Measurements from ENCODE around the gene TENT4A. TPM values are rescaled to one million over a fixed set of nuclear protein-coding genes. Genes with fewer than 3 reads are reported as not detected.

The TENT4A gene
- total RNA-seq, 2 donors from 2014 or later = 25.5 to 32.7 TPM

- Histone ChIP-seq H3K9me3 (ENCODE audit: control insufficient read depth, low read length) (no peaks in the 10 kb centered on the region), H3K4me1 (ENCODE audit: control insufficient read depth, insufficient read depth, low read length) (no peaks in the 10 kb centered on the region), H3K27me3 (ENCODE audit: control insufficient read depth, insufficient read depth, low read length, poor library complexity, severe bottlenecking) (no peaks in the 10 kb centered on the region), H3K9ac (ENCODE audit: extremely low read depth, low read length, poor library complexity, severe bottlenecking) (no peak overlapping the region), H3K4me3 (ENCODE audit: low read length) (no peak overlapping the region), H3K36me3 (ENCODE audit: control insufficient read depth, insufficient read depth, low read length) (no peaks in the 10 kb centered on the region), H3K27ac (ENCODE audit: low read depth, low read length) (no peak overlapping the region)
- WGBS, 2 experiments (ENCODE audit: insufficient coverage in 1 of 2, insufficient read length in 1 of 2) = 75% methylated on average over 1 of the region's 1 CpG; no CpG with 5 or more reads in 1 of the 2 experiments
- Mint-ChIP-seq H3K27me3 (ENCODE audit: insufficient read depth) (peaks cover 19% of the 10 kb centered on the region), H3K4me1 (no peaks in the 10 kb centered on the region), H3K27ac (no peak overlapping the region), H3K36me3 (ENCODE audit: low read depth) (no peaks in the 10 kb centered on the region), H3K9me3 (no peaks in the 10 kb centered on the region), H3K4me3 (no peak overlapping the region)
- no peak for TF ChIP-seq CTCF (conservative IDR thresholded peaks at IDR 0.05)
- no peak for DNase-seq
Observed at GRCh38 chr5:6708814-6709213, 4.4 kb upstream of the TENT4A start.

- WGBS, 2 experiments (ENCODE audit: insufficient coverage in 1 of 2, insufficient read length in 1 of 2) = 93 to 97% methylated on average over 4 to 5 of the region's 5 CpGs
- H3K36me3 Mint-ChIP-seq (ENCODE audit: low read depth) = no peaks in the 10 kb centered on the region
- no peak overlapping the region for H3K4me3 ChIP-seq (ENCODE audit: low read length)
- H3K27ac ChIP-seq (ENCODE audit: low read depth, low read length) = no peak overlapping the region
- TF ChIP-seq CTCF (conservative IDR thresholded peaks at IDR 0.05) = no peak
- H3K9me3 ChIP-seq (ENCODE audit: control insufficient read depth, low read length) = no peaks in the 10 kb centered on the region
- H3K27ac Mint-ChIP-seq = no peak overlapping the region
- H3K4me3 Mint-ChIP-seq = no peak overlapping the region
- DNase-seq = no peak
- H3K27me3 ChIP-seq (ENCODE audit: control insufficient read depth, insufficient read depth, low read length, poor library complexity, severe bottlenecking) = no peaks in the 10 kb centered on the region
- no peaks in the 10 kb centered on the region for H3K4me1 ChIP-seq (ENCODE audit: control insufficient read depth, insufficient read depth, low read length)
- H3K4me1 Mint-ChIP-seq = peaks cover under 1% of the 10 kb centered on the region
- no peaks in the 10 kb centered on the region for H3K9me3 Mint-ChIP-seq
- H3K9ac ChIP-seq (ENCODE audit: extremely low read depth, low read length, poor library complexity, severe bottlenecking) = no peak overlapping the region
- H3K27me3 Mint-ChIP-seq (ENCODE audit: insufficient read depth) = peaks cover 19% of the 10 kb centered on the region
- H3K36me3 ChIP-seq (ENCODE audit: control insufficient read depth, insufficient read depth, low read length) = no peaks in the 10 kb centered on the region
Observed at GRCh38 chr5:6710070-6710469, 3.2 kb upstream of the TENT4A start.

- DNase-seq = no peak
- H3K9me3 ChIP-seq (ENCODE audit: control insufficient read depth, low read length) = no peaks in the 10 kb centered on the region
- peaks cover 19% of the 10 kb centered on the region for H3K27me3 Mint-ChIP-seq (ENCODE audit: insufficient read depth)
- no peaks in the 10 kb centered on the region for H3K27me3 ChIP-seq (ENCODE audit: control insufficient read depth, insufficient read depth, low read length, poor library complexity, severe bottlenecking)
- H3K36me3 Mint-ChIP-seq (ENCODE audit: low read depth) = no peaks in the 10 kb centered on the region
- H3K4me1 Mint-ChIP-seq = peaks cover 8% of the 10 kb centered on the region
- H3K36me3 ChIP-seq (ENCODE audit: control insufficient read depth, insufficient read depth, low read length) = no peaks in the 10 kb centered on the region
- H3K27ac Mint-ChIP-seq = no peak overlapping the region
- WGBS, 2 experiments (ENCODE audit: insufficient coverage in 1 of 2, insufficient read length in 1 of 2) = 82 to 88% methylated on average over 13 of the region's 13 CpGs
- TF ChIP-seq CTCF (conservative IDR thresholded peaks at IDR 0.05) = no peak
- peaks cover 3% of the 10 kb centered on the region for H3K4me1 ChIP-seq (ENCODE audit: control insufficient read depth, insufficient read depth, low read length)
- H3K4me3 Mint-ChIP-seq = no peak overlapping the region
- H3K9ac ChIP-seq (ENCODE audit: extremely low read depth, low read length, poor library complexity, severe bottlenecking) = no peak overlapping the region
- H3K9me3 Mint-ChIP-seq = no peaks in the 10 kb centered on the region
- no peak overlapping the region for H3K27ac ChIP-seq (ENCODE audit: low read depth, low read length)
- no peak overlapping the region for H3K4me3 ChIP-seq (ENCODE audit: low read length)
Observed at GRCh38 chr5:6710551-6711318, 2.5 kb upstream of the TENT4A start.
